ENCODE data around the gene NAV2.

NAV2 gene

GRCh38 chr11:19853920-19854319 is 141.3 kb downstream of the NAV2 start:
- no peak for DNase-seq (ENCODE audit: low spot score)
- in situ Hi-C loops (cut with MboI; ENCODE audit: low pct_unique_long_range_greater_than_20kb, low sequenced_read_pairs, unreplicated experiment): no loop called here
- TF ChIP-seq CTCF (IDR thresholded peaks at IDR 0.05; ENCODE audit: extremely low read depth, insufficient read depth, missing control alignments): no peak

- no peak for DNase-seq (ENCODE audit: low spot score)
- in situ Hi-C loops (cut with MboI; ENCODE audit: low pct_unique_long_range_greater_than_20kb, low sequenced_read_pairs, unreplicated experiment): no loop called here
- TF ChIP-seq CTCF (IDR thresholded peaks at IDR 0.05; ENCODE audit: extremely low read depth, insufficient read depth, missing control alignments): no peak
Measured at GRCh38 chr11:19861171-19861570, 148.5 kb downstream of the NAV2 start.

- in situ Hi-C loops (cut with MboI; ENCODE audit: low pct_unique_long_range_greater_than_20kb, low sequenced_read_pairs, unreplicated experiment): no loop called here
- DNase-seq (ENCODE audit: low spot score): no peak
- no peak for TF ChIP-seq CTCF (IDR thresholded peaks at IDR 0.05; ENCODE audit: extremely low read depth, insufficient read depth, missing control alignments)
Measured at GRCh38 chr11:19862091-19862490, 149.5 kb downstream of the NAV2 start.

GRCh38 chr11:19864141-19865140 is 151.8 kb downstream of the NAV2 start:
- in situ Hi-C loops (cut with MboI; ENCODE audit: low pct_unique_long_range_greater_than_20kb, low sequenced_read_pairs, unreplicated experiment): no loop called here
- no peak for TF ChIP-seq CTCF (IDR thresholded peaks at IDR 0.05; ENCODE audit: extremely low read depth, insufficient read depth, missing control alignments)
- DNase-seq (ENCODE audit: low spot score): no peak

GRCh38 chr11:19866037-19866436 is 153.4 kb downstream of the NAV2 start:
- DNase-seq (ENCODE audit: low spot score): no peak
- in situ Hi-C loops (cut with MboI; ENCODE audit: low pct_unique_long_range_greater_than_20kb, low sequenced_read_pairs, unreplicated experiment): no loop called here
- no peak for TF ChIP-seq CTCF (IDR thresholded peaks at IDR 0.05; ENCODE audit: extremely low read depth, insufficient read depth, missing control alignments)

GRCh38 chr11:19866521-19866920 is 153.9 kb downstream of the NAV2 start:
- no peak for TF ChIP-seq CTCF (IDR thresholded peaks at IDR 0.05; ENCODE audit: extremely low read depth, insufficient read depth, missing control alignments)
- DNase-seq (ENCODE audit: low spot score): no peak
- in situ Hi-C loops (cut with MboI; ENCODE audit: low pct_unique_long_range_greater_than_20kb, low sequenced_read_pairs, unreplicated experiment): no loop called here

Data from GM13977 (cell line).